Mucosa of descending colon (tissue), 3 donors: ENCODE results near the gene SOBP. TPM values are rescaled to one million over a fixed set of nuclear protein-coding genes. Genes with fewer than 3 reads are reported as not detected.

ENCODE experiments used
- ATAC-seq: fragments of 200-7000 bp; cut with Tn5 transposase; one replicate; pipeline ENCODE4 v1.9.1; 2020; ENCODE audit warnings: mild to moderate bottlenecking, moderate library complexity
- DNase-seq, 3 donors: peaks; one replicate each; pipeline ENCODE4 v3.0.0-alpha.2; 2020
- H3K36me3 ChIP-seq: fragments of 200-600 bp; one replicate; pipeline ENCODE4 v1.8.0; 2021; ENCODE audit warnings: low read depth, mild to moderate bottlenecking
- H3K4me1 ChIP-seq: fragments of 200-600 bp; one replicate; pipeline ENCODE4 v1.8.0; 2021; ENCODE audit warnings: low read depth, mild to moderate bottlenecking
- H3K4me3 ChIP-seq: fragments of 200-600 bp; one replicate; pipeline ENCODE4 v1.8.0; 2021; ENCODE audit warnings: mild to moderate bottlenecking
- H3K9me3 ChIP-seq: fragments of 200-600 bp; one replicate; pipeline ENCODE4 v1.8.0; 2021; ENCODE audit warnings: mild to moderate bottlenecking
- intact Hi-C, 2 donors: fragments of 100-400 bp; cut with DNase I in 1 of 2; cut with micrococcal nuclease in 1 of 2; formaldehyde crosslinking; loops; one replicate each; pipeline versions ENCODE4 v1.11.0 to v1.11.1; 2022; cut with DNase I, micrococcal nuclease
- total RNA-seq, 3 donors: library from RNA; stranded (reverse); fragmentation: NEBNext Ultra II Directional in 2 of 3; extraction: Animal tissue kit (Norgen Biotek cat#: 25700) in 2 of 3; gene quantifications; one replicate each; pipeline versions ENCODE4 v1.2.1 to v1.2.4, GENCODE V29; 2021 to 2023
- TF ChIP-seq, protein P1 (sequence below): fragments of 200-600 bp; IDR thresholded peaks from one replicate; pipeline ENCODE4 v1.8.0; 2022; ENCODE audit warnings: antibody characterized with exemption, mild to moderate bottlenecking
- donor health status: DM: no; HTN: no; CAD: no; lungs with moderate emphysema.
- donor health status: DM: no; HTN: no; CAD: no.
- donor health status: DM: no; HTN: yes; CAD: no.

SOBP gene
- total RNA-seq, 3 donors from 2014 or later = 1.2 to 31.5 (median 2.5) TPM

DNA sequence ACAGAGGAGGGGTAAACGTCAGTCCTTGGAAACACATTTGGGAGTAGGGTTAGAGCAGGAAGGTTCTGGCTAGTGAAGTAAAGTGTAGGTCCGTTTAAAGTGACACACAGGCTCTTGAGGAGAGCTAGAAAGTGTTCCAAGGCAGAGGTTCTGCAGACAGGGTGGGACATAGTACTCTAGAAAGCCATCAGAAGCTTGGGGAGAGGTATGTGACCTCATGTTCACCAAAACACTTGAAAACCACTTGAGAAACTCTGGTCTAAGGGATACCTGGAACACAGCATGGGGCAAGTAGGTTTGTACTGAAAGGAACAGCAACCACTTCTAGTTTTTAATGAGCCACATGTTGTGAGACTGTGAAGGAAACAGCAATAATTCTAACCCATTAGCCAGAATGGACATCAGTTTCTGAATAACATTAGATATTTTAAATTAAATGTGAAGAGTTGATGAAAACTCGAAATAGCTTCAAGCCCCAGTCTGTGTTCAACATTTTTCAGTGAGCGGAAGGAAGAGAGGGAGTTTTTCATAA is 49.0 kb downstream of the SOBP start:
- no peak for DNase-seq
- TF ChIP-seq, protein P1, sequence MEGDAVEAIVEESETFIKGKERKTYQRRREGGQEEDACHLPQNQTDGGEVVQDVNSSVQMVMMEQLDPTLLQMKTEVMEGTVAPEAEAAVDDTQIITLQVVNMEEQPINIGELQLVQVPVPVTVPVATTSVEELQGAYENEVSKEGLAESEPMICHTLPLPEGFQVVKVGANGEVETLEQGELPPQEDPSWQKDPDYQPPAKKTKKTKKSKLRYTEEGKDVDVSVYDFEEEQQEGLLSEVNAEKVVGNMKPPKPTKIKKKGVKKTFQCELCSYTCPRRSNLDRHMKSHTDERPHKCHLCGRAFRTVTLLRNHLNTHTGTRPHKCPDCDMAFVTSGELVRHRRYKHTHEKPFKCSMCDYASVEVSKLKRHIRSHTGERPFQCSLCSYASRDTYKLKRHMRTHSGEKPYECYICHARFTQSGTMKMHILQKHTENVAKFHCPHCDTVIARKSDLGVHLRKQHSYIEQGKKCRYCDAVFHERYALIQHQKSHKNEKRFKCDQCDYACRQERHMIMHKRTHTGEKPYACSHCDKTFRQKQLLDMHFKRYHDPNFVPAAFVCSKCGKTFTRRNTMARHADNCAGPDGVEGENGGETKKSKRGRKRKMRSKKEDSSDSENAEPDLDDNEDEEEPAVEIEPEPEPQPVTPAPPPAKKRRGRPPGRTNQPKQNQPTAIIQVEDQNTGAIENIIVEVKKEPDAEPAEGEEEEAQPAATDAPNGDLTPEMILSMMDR = no peak
- H3K4me3 ChIP-seq = no peak overlapping the region
- intact Hi-C loops = no loop called here
- H3K36me3 ChIP-seq = no peaks in the 10 kb centered on the region
- no peak for ATAC-seq
- H3K9me3 ChIP-seq = no peaks in the 10 kb centered on the region
- no peaks in the 10 kb centered on the region for H3K4me1 ChIP-seq

DNA sequence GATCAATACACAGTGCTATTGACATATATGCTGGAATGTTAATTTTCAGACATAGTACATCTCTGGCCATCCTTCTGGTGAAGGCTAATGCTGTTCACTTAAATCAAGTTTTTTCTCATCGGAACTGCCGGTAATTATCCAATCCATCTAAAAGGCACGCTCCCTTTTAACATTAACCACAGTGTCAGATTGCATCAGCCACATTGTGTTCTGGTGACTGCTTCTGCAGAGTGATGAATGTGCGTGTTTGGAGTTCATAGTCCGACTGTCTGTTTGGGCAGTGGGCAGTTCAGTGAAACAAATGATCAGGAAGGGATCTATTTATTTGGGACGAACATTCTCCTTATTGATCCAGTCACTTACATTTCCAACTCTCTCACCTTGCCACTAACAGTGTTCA is 49.5 kb downstream of the SOBP start:
- Histone ChIP-seq H3K4me1 (no peaks in the 10 kb centered on the region), H3K4me3 (no peak overlapping the region), H3K9me3 (no peaks in the 10 kb centered on the region), H3K36me3 (no peaks in the 10 kb centered on the region)
- ATAC-seq = no peak
- DNase-seq = no peak
- TF ChIP-seq, protein P1 = no peak
- intact Hi-C loops = no loop called here

DNA sequence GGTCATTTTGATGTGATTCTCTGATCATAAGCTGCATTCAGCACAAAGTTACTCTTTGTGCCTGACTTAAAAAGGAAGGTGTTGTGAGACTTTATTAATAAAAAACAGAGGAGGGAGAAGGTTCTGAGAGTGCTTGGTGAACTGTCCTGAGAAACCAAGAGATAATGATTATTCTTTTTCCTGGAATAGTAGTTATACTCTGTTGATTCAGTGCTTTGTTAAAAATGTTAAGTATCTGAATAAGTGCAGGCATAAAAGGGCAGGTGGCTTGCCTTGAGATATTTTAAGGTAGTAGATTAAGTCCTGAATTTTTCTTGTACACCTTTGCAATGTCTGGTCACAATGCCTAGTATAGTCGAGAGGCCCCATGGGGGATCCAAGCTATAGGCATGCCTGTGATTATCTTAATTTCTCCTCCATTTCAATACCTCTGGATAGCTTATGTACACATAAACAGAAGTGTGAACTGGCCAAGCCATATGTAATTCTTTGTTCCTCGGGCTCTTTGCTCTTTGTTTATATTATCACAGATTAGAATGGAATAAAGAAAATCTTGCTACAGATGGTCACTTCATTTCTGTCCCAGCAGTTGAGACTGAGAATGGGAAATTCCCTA is 50.0 kb downstream of the SOBP start:
- no peak for DNase-seq
- Histone ChIP-seq H3K4me3 (no peak overlapping the region), H3K4me1 (no peaks in the 10 kb centered on the region), H3K9me3 (no peaks in the 10 kb centered on the region), H3K36me3 (no peaks in the 10 kb centered on the region)
- no peak for ATAC-seq
- intact Hi-C loops = no loop called here
- TF ChIP-seq, protein P1 = no peak

DNA sequence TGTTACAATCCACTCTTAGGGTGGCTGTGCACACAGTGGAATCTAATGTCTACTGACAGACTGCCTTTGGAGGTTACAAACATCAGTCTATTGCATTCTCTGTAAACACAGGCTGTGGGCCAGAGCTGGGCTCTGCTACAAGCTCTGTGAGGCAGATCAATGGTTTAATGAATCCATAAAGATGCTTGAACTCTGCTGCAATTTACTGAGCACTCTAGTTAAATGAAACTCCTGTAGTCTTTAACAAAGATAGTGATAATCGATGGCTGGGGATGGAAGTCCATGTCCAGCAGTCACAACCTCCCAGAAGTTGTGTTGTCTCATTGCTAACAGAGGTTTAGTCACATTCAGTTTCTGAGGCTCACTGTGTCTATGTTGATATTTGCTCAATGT is 50.5 kb downstream of the SOBP start:
- H3K9me3 ChIP-seq = no peaks in the 10 kb centered on the region
- H3K4me3 ChIP-seq = no peak overlapping the region
- H3K4me1 ChIP-seq = no peaks in the 10 kb centered on the region
- no peaks in the 10 kb centered on the region for H3K36me3 ChIP-seq
- ATAC-seq (no peak), DNase-seq (no peak)
- TF ChIP-seq, protein P1 = no peak
- intact Hi-C loops = no loop called here

DNA sequence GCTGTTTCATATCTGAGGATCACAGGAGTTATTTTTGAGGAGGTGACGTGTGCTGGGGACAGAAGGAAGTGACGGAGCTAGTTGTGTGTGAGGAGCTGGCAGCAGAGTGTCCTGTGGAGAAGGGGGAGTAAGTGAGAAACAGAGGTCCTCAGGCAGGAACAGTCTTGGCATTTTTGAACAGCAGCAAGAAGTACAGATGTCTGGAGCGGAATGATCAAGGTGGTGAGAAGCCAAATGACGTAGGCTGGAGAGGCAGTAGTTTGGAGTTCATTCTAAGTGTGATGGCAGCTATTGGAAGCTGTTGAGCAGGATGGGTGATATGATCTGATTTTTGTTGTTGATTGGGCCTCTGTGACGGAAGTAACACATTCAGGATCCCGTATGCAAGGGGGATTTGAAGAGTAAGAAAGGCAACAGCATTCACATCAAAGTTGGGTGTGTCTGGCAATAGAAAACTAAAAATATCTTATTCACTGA is 52.3 kb downstream of the SOBP start:
- Histone ChIP-seq H3K4me1 (no peaks in the 10 kb centered on the region), H3K4me3 (no peak overlapping the region), H3K36me3 (no peaks in the 10 kb centered on the region), H3K9me3 (no peaks in the 10 kb centered on the region)
- no peak for DNase-seq
- TF ChIP-seq, protein P1 = no peak
- ATAC-seq = no peak
- intact Hi-C loops = no loop called here
